A549 (cell line): ENCODE results near the gene DIS3L2. TPM values are rescaled to one million over a fixed set of nuclear protein-coding genes. Genes with fewer than 3 reads are reported as not detected.

Source experiments
- ATAC-seq, 2 experiments: fragments of 200-7000 bp in 1 of 2; fragments of >200 bp in 1 of 2; cut with Nextera tagmentation in 1 of 2; cut with Tn5 transposase in 1 of 2; 3 replicates each; pipeline versions ENCODE4 v1.8.0 to v1.9.1; 2018 to 2020; ENCODE audit warnings: mild to moderate bottlenecking in 1 of 2, moderate library complexity in 1 of 2
- CTCF ChIA-PET: fragments of 300-600 bp; sonication (Branson Sonifier 250); formaldehyde crosslinking; extraction: SDS; loops from one replicate; lab custom pipeline; 2021; ENCODE audit warnings: antibody characterized with exemption, inconsistent platforms; lab: Yijun Ruan, JAX
- POLR2A ChIA-PET: fragments of 350-600 bp; formaldehyde crosslinking; extraction: SDS; loops from one replicate; lab custom pipeline; 2021; ENCODE audit warnings: antibody characterized with exemption, inconsistent platforms; lab: Yijun Ruan, JAX
- DNase-seq, 2 experiments: peaks; one replicate each; pipeline versions ENCODE4 v3.0.0 to v3.0.0-alpha.2; 2011 to 2016; ENCODE audit warnings: low read depth in 1 of 2, low spot score in 1 of 2
- FAIRE-seq: peaks from 2 replicates; lab custom pipeline; 2011; peaks lifted over from hg19 to GRCh38; lab: Jason Lieb, UNC
- H3K27ac ChIP-seq, 2 experiments: fragments of >200 bp; sonication (Bioruptor Twin); formaldehyde crosslinking; 3 replicates each; pipeline ENCODE4 v1.5.1; 2016 to 2017
- H3K4me1 ChIP-seq: fragments of >200 bp; sonication (Bioruptor Twin); formaldehyde crosslinking; 3 replicates; pipeline ENCODE4 v1.6.1; 2016
- H3K4me2 ChIP-seq: fragments of >200 bp; sonication (Bioruptor Twin); formaldehyde crosslinking; 3 replicates; pipeline ENCODE4 v1.6.1; 2016
- H3K4me3 ChIP-seq: fragments of >200 bp; sonication (Bioruptor Twin); formaldehyde crosslinking; 3 replicates; pipeline ENCODE4 v1.5.1; 2016
- H3K9me3 ChIP-seq: fragments of >200 bp; sonication (Bioruptor Twin); formaldehyde crosslinking; 3 replicates; pipeline ENCODE4 v1.6.1; 2016
- CHD2 ChIP-seq: fragments of 150-350 bp; IDR thresholded peaks from 2 replicates; pipeline ENCODE4 v1.6.1; 2014; ENCODE audit warnings: low read length; ENCODE audit not compliant: partially characterized antibody
- CTCF ChIP-seq: fragments of >200 bp; sonication (Bioruptor Twin); formaldehyde crosslinking; IDR thresholded peaks from 3 replicates; pipeline ENCODE4 v1.5.1; 2016
- EP300 ChIP-seq, 2 experiments: fragments of >200 bp; sonication (Bioruptor Twin); formaldehyde crosslinking; IDR thresholded peaks; 2 replicates in 1 of 2; 3 replicates in 1 of 2; pipeline ENCODE4 v1.6.1; 2016 to 2017
- ESRRA ChIP-seq: fragments of 150-350 bp; IDR thresholded peaks from 2 replicates; pipeline ENCODE4 v1.6.1; 2014; ENCODE audit warnings: mild to moderate bottlenecking, low read length, borderline replicate concordance
- FOSB ChIP-seq: fragments of 250-450 bp; sonication (Bioruptor Pico); IDR thresholded peaks from 2 replicates; pipeline ENCODE4 v1.5.0; 2020; ENCODE audit warnings: mild to moderate bottlenecking, moderate library complexity
- FOSL2 ChIP-seq, 2 experiments: fragments of 450-650 bp in 1 of 2; fragments of >200 bp in 1 of 2; sonication (Bioruptor Twin) in 1 of 2; formaldehyde crosslinking; IDR thresholded peaks; 2 replicates each; pipeline versions ENCODE4 v1.5.0 to v1.6.1; 2016 to 2020; ENCODE audit warnings: mild to moderate bottlenecking in 1 of 2, moderate library complexity in 1 of 2
- HES2 ChIP-seq: fragments of >200 bp; sonication (Bioruptor Twin); formaldehyde crosslinking; IDR thresholded peaks from 2 replicates; pipeline ENCODE4 v1.6.1; 2016
- HOXA7 ChIP-seq: fragments of 250-450 bp; sonication (Bioruptor Pico); IDR thresholded peaks from 2 replicates; pipeline ENCODE4 v1.5.0; 2020; ENCODE audit warnings: mild to moderate bottlenecking, moderate library complexity
- JUNB ChIP-seq: fragments of >200 bp; sonication (Bioruptor Twin); formaldehyde crosslinking; IDR thresholded peaks from 2 replicates; pipeline ENCODE4 v1.6.1; 2016
- KDM1A ChIP-seq: fragments of 200-600 bp; sonication (generic); IDR thresholded peaks from 2 replicates; pipeline ENCODE4 v1.6.1; 2016; ENCODE audit warnings: low read depth, mild to moderate bottlenecking
- KDM5A ChIP-seq: fragments of 200-600 bp; sonication (generic); IDR thresholded peaks from 2 replicates; pipeline ENCODE4 v1.6.1; 2016; ENCODE audit warnings: antibody characterized with exemption, mild to moderate bottlenecking
- MAFK ChIP-seq: fragments of 450-650 bp; IDR thresholded peaks from 2 replicates; pipeline ENCODE4 v1.6.1; 2014; ENCODE audit not compliant: partially characterized antibody
- MAZ ChIP-seq: fragments of 150-350 bp; IDR thresholded peaks from 2 replicates; pipeline ENCODE4 v1.6.1; 2014; ENCODE audit warnings: antibody characterized with exemption, low read depth, low read length, borderline replicate concordance
- NR3C1 ChIP-seq: fragments of >200 bp; sonication (Bioruptor Twin); formaldehyde crosslinking; IDR thresholded peaks from 3 replicates; pipeline ENCODE4 v1.6.1; 2017
- PBX3 ChIP-seq: IDR thresholded peaks from 2 replicates; pipeline ENCODE4 v1.6.1; 2012
- RCOR1 ChIP-seq: fragments of 150-350 bp; IDR thresholded peaks from 2 replicates; pipeline ENCODE4 v1.6.1; 2014; ENCODE audit warnings: antibody characterized with exemption, low read length, low read depth
- RFX5 ChIP-seq: fragments of 450-650 bp; IDR thresholded peaks from 2 replicates; pipeline ENCODE4 v1.7.1; 2014; ENCODE audit warnings: antibody characterized with exemption, mild to moderate bottlenecking, moderate library complexity
- TFCP2L1 ChIP-seq: fragments of 250-450 bp; sonication (Bioruptor Pico); IDR thresholded peaks from 2 replicates; pipeline ENCODE4 v1.5.0; 2021; ENCODE audit warnings: mild to moderate bottlenecking
- TP53 ChIP-seq: fragments of 250-450 bp; sonication (Bioruptor Pico); IDR thresholded peaks from 2 replicates; pipeline ENCODE4 v1.5.0; 2021; ENCODE audit warnings: mild to moderate bottlenecking, moderate library complexity
- USF2 ChIP-seq: fragments of 450-650 bp; IDR thresholded peaks from 2 replicates; pipeline ENCODE4 v1.6.1; 2014; ENCODE audit warnings: antibody characterized with exemption
- ZC3H11A ChIP-seq: fragments of 450-650 bp; IDR thresholded peaks from 2 replicates; pipeline ENCODE4 v1.6.1; 2014; ENCODE audit warnings: antibody characterized with exemption, mild to moderate bottlenecking
- ZNF302 ChIP-seq: fragments of 250-450 bp; sonication (Bioruptor Pico); IDR thresholded peaks from 2 replicates; pipeline ENCODE4 v1.9.0; 2021; ENCODE audit warnings: inconsistent platforms, mild to moderate bottlenecking, moderate library complexity
- ZSCAN20 ChIP-seq: fragments of 250-450 bp; sonication (Bioruptor Pico); IDR thresholded peaks from 2 replicates; pipeline ENCODE4 v1.8.0; 2022; ENCODE audit warnings: mild to moderate bottlenecking, moderate library complexity
- WGBS: methylation state at CpG from one replicate; pipeline ENCODE4 v1.1.6; 2017; ENCODE audit errors: missing lambda C conversion rate; 5-methylcytosine and 5-hydroxymethylcytosine counted together
- polyA plus RNA-seq, 4 experiments: library from polyadenylated mRNA; depleted of rRNA in 3 of 4; stranded (reverse); fragments of >200 nt; fragmentation: RNase III in 1 of 4; extraction: RNeasy Plus Mini Kit Qiagen cat#74134 plus additional on column Dnase treatment in 1 of 4; gene quantifications; 2 replicates in 3 of 4; 3 replicates in 1 of 4; pipeline ENCODE4 v1.2.3, GENCODE V29; 2011 to 2017

Gene DIS3L2
- polyA plus RNA-seq, 2 of the 4 experiments (the other 2 are of a cell fraction): 14.9 to 15.4 TPM

GRCh38 chr2:232053777-232054176 lies 92.3 kb downstream of the DIS3L2 start:
- DNase-seq (no peak), ATAC-seq (no peak), FAIRE-seq (no peak)
- no peaks in the 10 kb centered on the region for H3K4me1 ChIP-seq
- no peaks in the 10 kb centered on the region for H3K9me3 ChIP-seq
- no peak for TF ChIP-seq MAFK
- ChIA-PET CTCF (interaction anchor here (0.6 kb wide), 1 partner anchor 136 kb away, joined by 3 read pairs; no protein-coding TSS in a partner anchor), POLR2A (no interaction called here)
- no peak overlapping the region for H3K4me2 ChIP-seq
- H3K4me3 ChIP-seq: no peak overlapping the region
- WGBS: 93% methylated on average over 2 of the region's 2 CpGs
- no peak overlapping the region for H3K27ac ChIP-seq

GRCh38 chr2:232058063-232058877 lies 96.8 kb downstream of the DIS3L2 start:
- no peaks in the 10 kb centered on the region for H3K4me1 ChIP-seq
- H3K4me2 ChIP-seq: no peak overlapping the region
- no peaks in the 10 kb centered on the region for H3K9me3 ChIP-seq
- ATAC-seq (no peak), DNase-seq (no peak), FAIRE-seq (no peak)
- WGBS: 96% methylated on average over 5 of the region's 5 CpGs
- H3K4me3 ChIP-seq: no peak overlapping the region
- H3K27ac ChIP-seq: no peak overlapping the region
- TF ChIP-seq TFCP2L1 (CRISPR knock-in tag) (no peak), EP300 (IDR thresholded peaks at IDR 0.05) (no peak), ESRRA (no peak), HES2 (no peak)
- ChIA-PET POLR2A (no interaction called here), CTCF (interaction anchor here (0.6 kb wide), 1 partner anchor 33 kb away, joined by 3 read pairs; no protein-coding TSS in a partner anchor)

- no peak overlapping the region for H3K27ac ChIP-seq
- TF ChIP-seq CTCF (no peak), KDM1A (no peak), KDM5A (no peak), NR3C1 (no peak), ZC3H11A (no peak), ZSCAN20 (no peak), RCOR1 (no peak), MAZ (no peak), JUNB (no peak), ZNF302 (CRISPR knock-in tag) (no peak), PBX3 (no peak), CHD2 (no peak), USF2 (no peak), HOXA7 (CRISPR knock-in tag) (no peak), RFX5 (no peak), FOSB (CRISPR knock-in tag) (no peak), FOSL2 (IDR thresholded peaks at IDR 0.05) (no peak), FOSL2 (CRISPR knock-in tag; IDR thresholded peaks at IDR 0.05) (no peak), TP53 (CRISPR knock-in tag) (no peak)
- TF ChIP-seq, all 56 proteins: peak for 0
- CTCF ChIA-PET: interaction anchor here (0.6 kb wide), 1 partner anchor 34 kb away, joined by 3 read pairs; no protein-coding TSS in a partner anchor
- no peak for FAIRE-seq
- Histone ChIP-seq H3K4me1 (no peaks in the 10 kb centered on the region), H3K9me3 (no peaks in the 10 kb centered on the region), H3K4me2 (no peak overlapping the region), H3K4me3 (no peak overlapping the region)
- no peak for DNase-seq
- no peak for ATAC-seq
- POLR2A ChIA-PET: no interaction called here
Observed at GRCh38 chr2:232058931-232059330, 97.4 kb downstream of the DIS3L2 start.
